ENCODE results near the gene PDGFB.

Gene PDGFB

GRCh38 chr22:39230261-39231196 lies 14.3 kb downstream of the PDGFB start:
- H2AK5ac ChIP-seq (ENCODE audit: low read length), result peak overlapping the region; percentile 16
- H3K23ac ChIP-seq (ENCODE audit: low read length), result no peak overlapping the region
- H3K36me3 ChIP-seq (ENCODE audit: control insufficient read depth in 1 of 2, insufficient read depth in 2 of 2, low read length in 2 of 2), result peaks cover 56 to 61% of the 10 kb centered on the region in 2 experiments
- no peak overlapping the region for H2BK120ac ChIP-seq (ENCODE audit: insufficient read depth, low read length, poor library complexity)
- H3K4me1 ChIP-seq (ENCODE audit: control insufficient read depth in 1 of 2, insufficient read depth in 2 of 2, low read length in 2 of 2), result peaks cover 33 to 35% of the 10 kb centered on the region in 2 experiments
- peak overlapping the region; percentile 15 for H3K18ac ChIP-seq (ENCODE audit: low read length)
- H2BK12ac ChIP-seq (ENCODE audit: low read length), result peak overlapping the region; percentile 63
- no peak for DNase-seq
- H3K4ac ChIP-seq (ENCODE audit: low read depth, low read length), result no peak overlapping the region
- no peaks in the 10 kb centered on the region for H3K27me3 ChIP-seq (ENCODE audit: insufficient read depth, low read length)
- peak overlapping the region; percentile 16 for H3K4me2 ChIP-seq (ENCODE audit: low read length)
- no peak overlapping the region for H3K9ac ChIP-seq (ENCODE audit: low read length)
- H3K79me1 ChIP-seq (ENCODE audit: low read length), result peaks cover 21% of the 10 kb centered on the region
- peak overlapping the region; percentile 45 for H4K91ac ChIP-seq (ENCODE audit: low read depth, low read length)
- H4K12ac ChIP-seq (ENCODE audit: low read depth, low read length), result no peak overlapping the region
- H3K14ac ChIP-seq (ENCODE audit: low read length), result peak overlapping the region; percentile 67
- no peak overlapping the region for H3K27ac ChIP-seq (ENCODE audit: low read depth, low read length)
- peaks cover 2% of the 10 kb centered on the region for H3K79me2 ChIP-seq (ENCODE audit: control insufficient read depth, insufficient read depth, low read length, poor library complexity)
- H3K9me3 ChIP-seq (ENCODE audit: insufficient read depth, low read depth, low read length), result peaks cover 4% of the 10 kb centered on the region
- WGBS (ENCODE audit: extremely low coverage, insufficient coverage, insufficient read length), result no CpG with 5 or more reads among the region's 30 CpGs
- no peak overlapping the region for H2BK5ac ChIP-seq (ENCODE audit: low read depth, low read length, poor library complexity)
- H4K8ac ChIP-seq (ENCODE audit: low read depth, low read length), result peak overlapping the region; percentile 8
- no peak overlapping the region for H2AFZ ChIP-seq (ENCODE audit: insufficient read depth, low read length, poor library complexity)
- no peak overlapping the region for H3K4me3 ChIP-seq (ENCODE audit: low read depth, low read length)

GRCh38 chr22:39229688-39230260 lies 15.0 kb downstream of the PDGFB start:
- no peak overlapping the region for H2AFZ ChIP-seq (ENCODE audit: insufficient read depth, low read length, poor library complexity)
- peaks cover 16% of the 10 kb centered on the region for H3K79me1 ChIP-seq (ENCODE audit: low read length)
- H2BK5ac ChIP-seq (ENCODE audit: low read depth, low read length, poor library complexity), result no peak overlapping the region
- WGBS (ENCODE audit: extremely low coverage, insufficient coverage, insufficient read length), result no CpG with 5 or more reads among the region's 14 CpGs
- H3K4me1 ChIP-seq (ENCODE audit: control insufficient read depth in 1 of 2, insufficient read depth in 2 of 2, low read length in 2 of 2), result peaks cover 28% of the 10 kb centered on the region in 2 experiments
- H4K8ac ChIP-seq (ENCODE audit: low read depth, low read length), result peak overlapping the region; percentile 34
- no peak overlapping the region for H3K4me3 ChIP-seq (ENCODE audit: low read depth, low read length)
- H3K18ac ChIP-seq (ENCODE audit: low read length), result no peak overlapping the region
- no peak overlapping the region for H3K9ac ChIP-seq (ENCODE audit: low read length)
- no peak overlapping the region for H2AK5ac ChIP-seq (ENCODE audit: low read length)
- H3K14ac ChIP-seq (ENCODE audit: low read length), result no peak overlapping the region
- H3K4me2 ChIP-seq (ENCODE audit: low read length), result no peak overlapping the region
- H2BK12ac ChIP-seq (ENCODE audit: low read length), result no peak overlapping the region
- H4K12ac ChIP-seq (ENCODE audit: low read depth, low read length), result no peak overlapping the region
- H3K27ac ChIP-seq (ENCODE audit: low read depth, low read length), result no peak overlapping the region
- H3K36me3 ChIP-seq (ENCODE audit: control insufficient read depth in 1 of 2, insufficient read depth in 2 of 2, low read length in 2 of 2), result peaks cover 64 to 66% of the 10 kb centered on the region in 2 experiments
- DNase-seq, result no peak
- peaks cover 4% of the 10 kb centered on the region for H3K9me3 ChIP-seq (ENCODE audit: insufficient read depth, low read depth, low read length)
- H2BK120ac ChIP-seq (ENCODE audit: insufficient read depth, low read length, poor library complexity), result no peak overlapping the region
- no peaks in the 10 kb centered on the region for H3K79me2 ChIP-seq (ENCODE audit: control insufficient read depth, insufficient read depth, low read length, poor library complexity)
- no peak overlapping the region for H4K91ac ChIP-seq (ENCODE audit: low read depth, low read length)
- no peak overlapping the region for H3K4ac ChIP-seq (ENCODE audit: low read depth, low read length)
- no peaks in the 10 kb centered on the region for H3K27me3 ChIP-seq (ENCODE audit: insufficient read depth, low read length)
- no peak overlapping the region for H3K23ac ChIP-seq (ENCODE audit: low read length)

- H3K14ac ChIP-seq (ENCODE audit: low read length), result no peak overlapping the region
- no peak overlapping the region for H2BK5ac ChIP-seq (ENCODE audit: low read depth, low read length, poor library complexity)
- no peaks in the 10 kb centered on the region for H3K27me3 ChIP-seq (ENCODE audit: insufficient read depth, low read length)
- peaks cover 5% of the 10 kb centered on the region for H3K9me3 ChIP-seq (ENCODE audit: insufficient read depth, low read depth, low read length)
- H4K91ac ChIP-seq (ENCODE audit: low read depth, low read length), result no peak overlapping the region
- H3K9ac ChIP-seq (ENCODE audit: low read length), result no peak overlapping the region
- no peak overlapping the region for H4K8ac ChIP-seq (ENCODE audit: low read depth, low read length)
- no peak overlapping the region for H2BK12ac ChIP-seq (ENCODE audit: low read length)
- no CpG with 5 or more reads among the region's 8 CpGs for WGBS (ENCODE audit: extremely low coverage, insufficient coverage, insufficient read length)
- no peak overlapping the region for H2AFZ ChIP-seq (ENCODE audit: insufficient read depth, low read length, poor library complexity)
- peaks cover 22 to 25% of the 10 kb centered on the region in 2 experiments for H3K4me1 ChIP-seq (ENCODE audit: control insufficient read depth in 1 of 2, insufficient read depth in 2 of 2, low read length in 2 of 2)
- H3K79me1 ChIP-seq (ENCODE audit: low read length), result peaks cover 13% of the 10 kb centered on the region
- H3K36me3 ChIP-seq (ENCODE audit: control insufficient read depth in 1 of 2, insufficient read depth in 2 of 2, low read length in 2 of 2), result peaks cover 71 to 73% of the 10 kb centered on the region in 2 experiments
- no peak overlapping the region for H2BK120ac ChIP-seq (ENCODE audit: insufficient read depth, low read length, poor library complexity)
- no peak overlapping the region for H2AK5ac ChIP-seq (ENCODE audit: low read length)
- H3K27ac ChIP-seq (ENCODE audit: low read depth, low read length), result no peak overlapping the region
- no peak overlapping the region for H3K4ac ChIP-seq (ENCODE audit: low read depth, low read length)
- H3K4me3 ChIP-seq (ENCODE audit: low read depth, low read length), result no peak overlapping the region
- no peak overlapping the region for H4K12ac ChIP-seq (ENCODE audit: low read depth, low read length)
- H3K4me2 ChIP-seq (ENCODE audit: low read length), result no peak overlapping the region
- H3K79me2 ChIP-seq (ENCODE audit: control insufficient read depth, insufficient read depth, low read length, poor library complexity), result no peaks in the 10 kb centered on the region
- no peak for DNase-seq
- H3K23ac ChIP-seq (ENCODE audit: low read length), result no peak overlapping the region
- no peak overlapping the region for H3K18ac ChIP-seq (ENCODE audit: low read length)
Observed at GRCh38 chr22:39229075-39229474, 15.7 kb downstream of the PDGFB start.

GRCh38 chr22:39227542-39228272 lies 17.1 kb downstream of the PDGFB start:
- no peak for DNase-seq

More at GRCh38 chr22:39227542-39228272, 17.1 kb downstream of the PDGFB start:
- no peak overlapping the region for H4K91ac ChIP-seq (ENCODE audit: low read depth, low read length)
- no peak overlapping the region for H4K12ac ChIP-seq (ENCODE audit: low read depth, low read length)
- no peak overlapping the region for H3K4ac ChIP-seq (ENCODE audit: low read depth, low read length)
- no peak overlapping the region for H2AK5ac ChIP-seq (ENCODE audit: low read length)
- no peak overlapping the region for H2AFZ ChIP-seq (ENCODE audit: insufficient read depth, low read length, poor library complexity)
- no peak overlapping the region for H3K9ac ChIP-seq (ENCODE audit: low read length)
- H3K79me2 ChIP-seq (ENCODE audit: control insufficient read depth, insufficient read depth, low read length, poor library complexity), result no peaks in the 10 kb centered on the region
- H3K23ac ChIP-seq (ENCODE audit: low read length), result no peak overlapping the region
- WGBS (ENCODE audit: extremely low coverage, insufficient coverage, insufficient read length), result no CpG with 5 or more reads among the region's 12 CpGs
- no peak overlapping the region for H4K8ac ChIP-seq (ENCODE audit: low read depth, low read length)
- peaks cover 74 to 76% of the 10 kb centered on the region in 2 experiments for H3K36me3 ChIP-seq (ENCODE audit: control insufficient read depth in 1 of 2, insufficient read depth in 2 of 2, low read length in 2 of 2)
- peaks cover 8% of the 10 kb centered on the region for H3K9me3 ChIP-seq (ENCODE audit: insufficient read depth, low read depth, low read length)
- H3K4me3 ChIP-seq (ENCODE audit: low read depth, low read length), result no peak overlapping the region
- H3K14ac ChIP-seq (ENCODE audit: low read length), result no peak overlapping the region
- no peaks in the 10 kb centered on the region for H3K27me3 ChIP-seq (ENCODE audit: insufficient read depth, low read length)
- no peak overlapping the region for H2BK120ac ChIP-seq (ENCODE audit: insufficient read depth, low read length, poor library complexity)
- peaks cover 14 to 21% of the 10 kb centered on the region in 2 experiments for H3K4me1 ChIP-seq (ENCODE audit: control insufficient read depth in 1 of 2, insufficient read depth in 2 of 2, low read length in 2 of 2)
- H3K18ac ChIP-seq (ENCODE audit: low read length), result no peak overlapping the region
- no peak overlapping the region for H3K4me2 ChIP-seq (ENCODE audit: low read length)
- no peak overlapping the region for H2BK5ac ChIP-seq (ENCODE audit: low read depth, low read length, poor library complexity)
- no peak overlapping the region for H2BK12ac ChIP-seq (ENCODE audit: low read length)
- H3K27ac ChIP-seq (ENCODE audit: low read depth, low read length), result no peak overlapping the region
- H3K79me1 ChIP-seq (ENCODE audit: low read length), result peaks cover 5% of the 10 kb centered on the region
